Mucosa of rectum (tissue), 2 donors: ENCODE results near the gene ALOX5.

ENCODE experiments used
- H3K27ac ChIP-seq, 2 donors: one replicate each; pipeline ENCODE4 v1.7.0; 2013; ENCODE audit warnings: inconsistent platforms in 2 of 2, low read depth in 2 of 2, low read length in 2 of 2
- H3K27me3 ChIP-seq, 2 donors: one replicate each; pipeline ENCODE4 v1.7.0; 2013; ENCODE audit warnings: low read length in 2 of 2; ENCODE audit not compliant: control insufficient read depth in 2 of 2, insufficient read depth in 2 of 2
- H3K36me3 ChIP-seq, 2 donors: one replicate each; pipeline ENCODE4 v1.7.0; 2013; ENCODE audit warnings: low read length in 2 of 2; ENCODE audit not compliant: control insufficient read depth in 2 of 2, insufficient read depth in 2 of 2
- H3K4me1 ChIP-seq, 2 donors: one replicate each; pipeline ENCODE4 v1.7.0; 2013; ENCODE audit warnings: low read length in 2 of 2, mild to moderate bottlenecking in 1 of 2; ENCODE audit not compliant: control insufficient read depth in 2 of 2, insufficient read depth in 2 of 2
- H3K4me3 ChIP-seq, 2 donors: one replicate each; pipeline ENCODE4 v1.7.0; 2013; ENCODE audit warnings: low read length in 2 of 2
- H3K9ac ChIP-seq, 2 donors: one replicate each; pipeline ENCODE4 v1.7.0; 2013; ENCODE audit warnings: low read length in 2 of 2, low read depth in 1 of 2, mild to moderate bottlenecking in 1 of 2
- H3K9me3 ChIP-seq, 2 donors: one replicate each; pipeline ENCODE4 v1.7.0; 2013; ENCODE audit warnings: low read length in 2 of 2; ENCODE audit not compliant: control insufficient read depth in 2 of 2
- donor health status: healthy.
- donor health status: Normal muscosa, but diverticular disease.

ALOX5 gene

GRCh38 chr10:45374350-45375052 is 485 bp downstream of the ALOX5 start:
- Histone ChIP-seq H3K36me3 (no peaks in the 10 kb centered on the region), H3K9ac (peak overlapping the region; percentile 15 to 54), H3K4me3 (peak overlapping the region; percentile 62), H3K27me3 (peaks cover 13 to 20% of the 10 kb centered on the region in 2 donors), H3K9me3 (no peaks in the 10 kb centered on the region), H3K4me1 (peaks cover 12 to 13% of the 10 kb centered on the region in 2 donors), H3K27ac (peak overlapping the region; percentile 43 to 51)

GRCh38 chr10:45375101-45375500 is 1.1 kb downstream of the ALOX5 start:
- Histone ChIP-seq H3K4me3 (peak overlapping the region; percentile 62), H3K27ac (peak overlapping the region; percentile 4 to 43), H3K9ac (no peak overlapping the region), H3K9me3 (no peaks in the 10 kb centered on the region), H3K27me3 (peaks cover 13 to 20% of the 10 kb centered on the region in 2 donors), H3K4me1 (peaks cover 13 to 15% of the 10 kb centered on the region in 2 donors), H3K36me3 (no peaks in the 10 kb centered on the region)

- no peaks in the 10 kb centered on the region for H3K9me3 ChIP-seq
- peaks cover 13 to 20% of the 10 kb centered on the region in 2 donors for H3K27me3 ChIP-seq
- H3K4me3 ChIP-seq: peak overlapping the region in 1 of 2 donors; percentile 62
- H3K4me1 ChIP-seq: peaks cover 13 to 15% of the 10 kb centered on the region in 2 donors
- no peak overlapping the region for H3K27ac ChIP-seq
- no peaks in the 10 kb centered on the region for H3K36me3 ChIP-seq
- no peak overlapping the region for H3K9ac ChIP-seq
Observed at GRCh38 chr10:45375716-45376231, 1.8 kb downstream of the ALOX5 start.

- H3K4me3 ChIP-seq: no peak overlapping the region
- H3K9me3 ChIP-seq: no peaks in the 10 kb centered on the region
- H3K27ac ChIP-seq: no peak overlapping the region
- H3K36me3 ChIP-seq: no peaks in the 10 kb centered on the region
- peaks cover 13 to 15% of the 10 kb centered on the region in 2 donors for H3K4me1 ChIP-seq
- H3K9ac ChIP-seq: no peak overlapping the region
- H3K27me3 ChIP-seq: peaks cover 13 to 20% of the 10 kb centered on the region in 2 donors
Observed at GRCh38 chr10:45376371-45376801, 2.4 kb downstream of the ALOX5 start.

- no peak overlapping the region for H3K4me3 ChIP-seq
- no peak overlapping the region for H3K27ac ChIP-seq
- H3K9ac ChIP-seq: no peak overlapping the region
- H3K27me3 ChIP-seq: peaks cover 13 to 20% of the 10 kb centered on the region in 2 donors
- H3K36me3 ChIP-seq: peaks cover 0 to under 1% of the 10 kb centered on the region in 2 donors
- H3K4me1 ChIP-seq: peaks cover 13 to 15% of the 10 kb centered on the region in 2 donors
- no peaks in the 10 kb centered on the region for H3K9me3 ChIP-seq
Observed at GRCh38 chr10:45377321-45377720, 3.3 kb downstream of the ALOX5 start.

- Histone ChIP-seq H3K9me3 (no peaks in the 10 kb centered on the region), H3K9ac (no peak overlapping the region), H3K4me3 (no peak overlapping the region), H3K27me3 (peaks cover 13 to 17% of the 10 kb centered on the region in 2 donors), H3K4me1 (peaks cover 13 to 15% of the 10 kb centered on the region in 2 donors), H3K36me3 (peaks cover 0 to 3% of the 10 kb centered on the region in 2 donors), H3K27ac (no peak overlapping the region)
Observed at GRCh38 chr10:45377858-45378257, 3.8 kb downstream of the ALOX5 start.

- H3K27ac ChIP-seq: peak overlapping the region in 1 of 2 donors; percentile 68
Observed at GRCh38 chr10:45378914-45379726, 5.1 kb downstream of the ALOX5 start.

GRCh38 chr10:45379891-45380540 is 6.0 kb downstream of the ALOX5 start:
- Histone ChIP-seq H3K27ac (peak overlapping the region; percentile 61 to 68), H3K36me3 (peaks cover 0 to 3% of the 10 kb centered on the region in 2 donors), H3K4me3 (no peak overlapping the region), H3K27me3 (peaks cover 4 to 7% of the 10 kb centered on the region in 2 donors), H3K4me1 (peaks cover 0 to 5% of the 10 kb centered on the region in 2 donors), H3K9me3 (no peaks in the 10 kb centered on the region), H3K9ac (no peak overlapping the region)

More at GRCh38 chr10:45378914-45379726, 5.1 kb downstream of the ALOX5 start:
- H3K36me3 ChIP-seq: peaks cover 0 to 3% of the 10 kb centered on the region in 2 donors
- H3K4me1 ChIP-seq: peaks cover 7 to 14% of the 10 kb centered on the region in 2 donors
- peaks cover 12 to 13% of the 10 kb centered on the region in 2 donors for H3K27me3 ChIP-seq
- no peaks in the 10 kb centered on the region for H3K9me3 ChIP-seq
- H3K9ac ChIP-seq: no peak overlapping the region
- H3K4me3 ChIP-seq: no peak overlapping the region

GRCh38 chr10:45380903-45381620 is 7.0 kb downstream of the ALOX5 start:
- Histone ChIP-seq H3K9me3 (no peaks in the 10 kb centered on the region), H3K27ac (no peak overlapping the region), H3K4me1 (peaks cover 0 to 3% of the 10 kb centered on the region in 2 donors)

More at GRCh38 chr10:45380903-45381620, 7.0 kb downstream of the ALOX5 start:
- Histone ChIP-seq H3K4me3 (no peak overlapping the region), H3K36me3 (peaks cover 0 to 3% of the 10 kb centered on the region in 2 donors), H3K27me3 (no peaks in the 10 kb centered on the region), H3K9ac (no peak overlapping the region)
